ENCODE data around the gene ANXA11. TPM values are rescaled to one million over a fixed set of nuclear protein-coding genes. Genes with fewer than 3 reads are reported as not detected.

ANXA11 gene
- total RNA-seq, 1 donor from 2014 or later, result 178 TPM

- no peaks in the 10 kb centered on the region for H3K27me3 Mint-ChIP-seq
- POLR2A ChIA-PET, result no interaction called here
- CTCF ChIA-PET, result no interaction called here
- DNase-seq (no peak), ATAC-seq (ENCODE audit: low read depth) (no peak)
- no peaks in the 10 kb centered on the region for H3K4me1 Mint-ChIP-seq
- no peak overlapping the region for H3K4me3 Mint-ChIP-seq
- TF ChIP-seq CTCF (IDR thresholded peaks at IDR 0.05), result no peak
- no peaks in the 10 kb centered on the region for H3K36me3 Mint-ChIP-seq (ENCODE audit: low read depth)
- H3K27ac Mint-ChIP-seq, result no peak overlapping the region
- intact Hi-C loops (cut with micrococcal nuclease), result no loop called here
- H3K9me3 Mint-ChIP-seq, result no peaks in the 10 kb centered on the region
Measured at GRCh38 chr10:80211786-80212185, 6.4 kb upstream of the ANXA11 start.

GRCh38 chr10:80210259-80210658, 4.9 kb upstream of the ANXA11 start:
- no peak for ATAC-seq (ENCODE audit: low read depth)
- Mint-ChIP-seq H3K36me3 (ENCODE audit: low read depth) (no peaks in the 10 kb centered on the region), H3K27ac (no peak overlapping the region), H3K4me3 (no peak overlapping the region), H3K4me1 (peaks cover 11% of the 10 kb centered on the region), H3K27me3 (no peaks in the 10 kb centered on the region), H3K9me3 (no peaks in the 10 kb centered on the region)
- POLR2A ChIA-PET, result no interaction called here
- no peak for DNase-seq
- no peak for TF ChIP-seq CTCF (IDR thresholded peaks at IDR 0.05)
- CTCF ChIA-PET, result interaction anchor here (1.4 kb wide), 1 partner anchor 66 kb away, joined by 3 read pairs; no protein-coding TSS in a partner anchor
- intact Hi-C loops (cut with micrococcal nuclease), result no loop called here

GRCh38 chr10:80207768-80208370, 2.5 kb upstream of the ANXA11 start:
- intact Hi-C loops (cut with micrococcal nuclease), result loop anchor here (10.0 kb wide), 2 partner anchors 383 to 863 kb away; partner anchors contain the start of genes NUTM2E and PPIF

GRCh38 chr10:80206277-80206655, 929 bp upstream of the ANXA11 start:
- peaks cover 3% of the 10 kb centered on the region for H3K36me3 Mint-ChIP-seq (ENCODE audit: low read depth)
- H3K9me3 Mint-ChIP-seq, result no peaks in the 10 kb centered on the region
- ChIA-PET CTCF (no interaction called here), POLR2A (interaction anchor here (0.8 to 1.2 kb wide), 2 partner anchors 9 to 19 kb away, joined by 3 to 36 read pairs; no protein-coding TSS in a partner anchor)
- peaks cover 45% of the 10 kb centered on the region for H3K4me1 Mint-ChIP-seq
- H3K27ac Mint-ChIP-seq, result peak overlapping the region; percentile 92
- intact Hi-C loops (cut with micrococcal nuclease), result loop anchor here (10.0 kb wide), 2 partner anchors 381 to 861 kb away; partner anchors contain the start of genes NUTM2E and PPIF
- H3K27me3 Mint-ChIP-seq, result no peaks in the 10 kb centered on the region
- DNase-seq, result no peak
- peak overlapping the region; percentile 83 for H3K4me3 Mint-ChIP-seq
- no peak for ATAC-seq (ENCODE audit: low read depth)
- no peak for TF ChIP-seq CTCF (IDR thresholded peaks at IDR 0.05)

More at GRCh38 chr10:80207768-80208370, 2.5 kb upstream of the ANXA11 start:
- Mint-ChIP-seq H3K36me3 (ENCODE audit: low read depth) (peaks cover 1% of the 10 kb centered on the region), H3K27me3 (no peaks in the 10 kb centered on the region), H3K9me3 (no peaks in the 10 kb centered on the region), H3K4me3 (no peak overlapping the region), H3K27ac (no peak overlapping the region), H3K4me1 (peaks cover 29% of the 10 kb centered on the region)
- CTCF ChIA-PET, result no interaction called here
- TF ChIP-seq CTCF (IDR thresholded peaks at IDR 0.05), result no peak
- ATAC-seq (ENCODE audit: low read depth) (no peak), DNase-seq (no peak)
- POLR2A ChIA-PET, result no interaction called here

GRCh38 chr10:80204677-80205476, 460 bp downstream of the ANXA11 start:
- TF ChIP-seq CTCF (IDR thresholded peaks at IDR 0.05), result no peak
- ChIA-PET POLR2A (interaction anchor here (0.7 to 2.4 kb wide), 12 partner anchors 8 to 956 kb away, joined by 3 to 40 read pairs (median 6); partner anchors contain the start of gene TMEM254), CTCF (interaction anchor here (0.9 to 2.6 kb wide), 9 partner anchors 9 to 61 kb away, joined by 3 to 18 read pairs (median 4); no protein-coding TSS in a partner anchor)
- peak; percentile 49 for DNase-seq
- intact Hi-C loops (cut with micrococcal nuclease), result loop anchor here (1.0 to 10.0 kb wide), 10 partner anchors 9 to 860 kb away; partner anchors contain the start of genes NUTM2E, PPIF and TSPAN14
- peak overlapping the region; percentile 83 for H3K4me3 Mint-ChIP-seq
- no peaks in the 10 kb centered on the region for H3K9me3 Mint-ChIP-seq
- H3K27ac Mint-ChIP-seq, result peak overlapping the region; percentile 77
- ATAC-seq (ENCODE audit: low read depth), result peak; percentile 44
- peaks cover 59% of the 10 kb centered on the region for H3K4me1 Mint-ChIP-seq
- no peaks in the 10 kb centered on the region for H3K27me3 Mint-ChIP-seq
- peaks cover 13% of the 10 kb centered on the region for H3K36me3 Mint-ChIP-seq (ENCODE audit: low read depth)

All from activated B cell treated with CpG ODN at 0.5 μM for 24 hours (primary cell).